Measurements from ENCODE around the gene KAZN. TPM values are rescaled to one million over a fixed set of nuclear protein-coding genes. Genes with fewer than 3 reads are reported as not detected.
A peak's percentile ranks its signal among the peaks of the same experiment; 100 is the strongest.

KAZN gene
- total RNA-seq, 1 donor, result 3.9 TPM

DNA sequence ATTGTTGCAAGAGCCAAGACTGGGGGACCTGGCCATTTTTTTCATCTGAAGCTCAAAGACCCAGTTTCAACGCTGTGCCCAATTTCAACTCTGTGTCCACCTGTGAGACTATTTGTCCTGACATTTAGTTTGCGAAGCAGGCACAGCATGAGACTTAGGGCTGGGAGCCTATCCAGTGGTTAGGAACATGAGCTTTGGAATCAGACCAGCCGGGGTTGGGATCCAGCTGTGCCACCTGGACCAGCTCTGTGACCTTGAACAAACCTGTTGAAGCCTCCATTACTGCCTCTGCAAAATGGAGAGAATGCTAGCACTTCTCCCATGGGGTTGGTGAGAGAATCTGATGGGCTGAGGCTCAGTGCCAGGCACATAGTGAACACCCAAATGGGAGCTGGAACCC, 348.9 kb downstream of the KAZN start:
- TF ChIP-seq, protein P1, sequence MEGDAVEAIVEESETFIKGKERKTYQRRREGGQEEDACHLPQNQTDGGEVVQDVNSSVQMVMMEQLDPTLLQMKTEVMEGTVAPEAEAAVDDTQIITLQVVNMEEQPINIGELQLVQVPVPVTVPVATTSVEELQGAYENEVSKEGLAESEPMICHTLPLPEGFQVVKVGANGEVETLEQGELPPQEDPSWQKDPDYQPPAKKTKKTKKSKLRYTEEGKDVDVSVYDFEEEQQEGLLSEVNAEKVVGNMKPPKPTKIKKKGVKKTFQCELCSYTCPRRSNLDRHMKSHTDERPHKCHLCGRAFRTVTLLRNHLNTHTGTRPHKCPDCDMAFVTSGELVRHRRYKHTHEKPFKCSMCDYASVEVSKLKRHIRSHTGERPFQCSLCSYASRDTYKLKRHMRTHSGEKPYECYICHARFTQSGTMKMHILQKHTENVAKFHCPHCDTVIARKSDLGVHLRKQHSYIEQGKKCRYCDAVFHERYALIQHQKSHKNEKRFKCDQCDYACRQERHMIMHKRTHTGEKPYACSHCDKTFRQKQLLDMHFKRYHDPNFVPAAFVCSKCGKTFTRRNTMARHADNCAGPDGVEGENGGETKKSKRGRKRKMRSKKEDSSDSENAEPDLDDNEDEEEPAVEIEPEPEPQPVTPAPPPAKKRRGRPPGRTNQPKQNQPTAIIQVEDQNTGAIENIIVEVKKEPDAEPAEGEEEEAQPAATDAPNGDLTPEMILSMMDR (IDR thresholded peaks at IDR 0.05; ENCODE audit: insufficient read depth, low read length), result no peak
- peak overlapping the region; percentile 57 for H3K4me3 ChIP-seq (ENCODE audit: low read depth, low read length)
- no peak for DNase-seq (ENCODE audit: low read depth)

DNA sequence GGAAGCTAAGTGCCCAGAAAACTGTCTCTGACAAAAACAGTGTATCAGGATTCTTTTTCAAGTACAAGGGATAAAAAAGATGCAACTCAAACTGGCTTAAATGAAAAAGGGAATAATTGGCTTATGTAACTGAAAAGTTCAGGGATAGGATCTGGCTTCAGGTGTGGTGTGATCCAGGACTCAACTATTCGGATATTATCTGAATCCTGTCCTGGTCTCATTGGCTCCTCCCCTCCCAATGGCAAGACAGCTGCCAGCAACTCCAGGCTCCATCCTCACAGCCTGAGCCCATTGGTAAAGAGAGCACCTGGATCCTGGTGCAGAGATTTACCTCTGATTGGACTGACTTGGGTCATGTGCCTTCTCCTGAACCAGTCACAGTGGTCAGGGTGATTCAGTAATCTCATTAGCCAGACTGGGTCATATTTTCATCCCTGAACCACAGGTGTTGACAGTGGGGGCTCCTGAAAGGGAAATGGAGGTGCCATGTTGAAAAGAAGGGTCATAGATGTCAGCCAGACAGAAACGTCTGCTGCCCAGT, 349.7 kb downstream of the KAZN start:
- no peak for DNase-seq (ENCODE audit: low read depth)
- no peak overlapping the region for H3K4me3 ChIP-seq (ENCODE audit: low read depth, low read length)
- TF ChIP-seq, protein P1 (IDR thresholded peaks at IDR 0.05; ENCODE audit: insufficient read depth, low read length), result no peak

DNA sequence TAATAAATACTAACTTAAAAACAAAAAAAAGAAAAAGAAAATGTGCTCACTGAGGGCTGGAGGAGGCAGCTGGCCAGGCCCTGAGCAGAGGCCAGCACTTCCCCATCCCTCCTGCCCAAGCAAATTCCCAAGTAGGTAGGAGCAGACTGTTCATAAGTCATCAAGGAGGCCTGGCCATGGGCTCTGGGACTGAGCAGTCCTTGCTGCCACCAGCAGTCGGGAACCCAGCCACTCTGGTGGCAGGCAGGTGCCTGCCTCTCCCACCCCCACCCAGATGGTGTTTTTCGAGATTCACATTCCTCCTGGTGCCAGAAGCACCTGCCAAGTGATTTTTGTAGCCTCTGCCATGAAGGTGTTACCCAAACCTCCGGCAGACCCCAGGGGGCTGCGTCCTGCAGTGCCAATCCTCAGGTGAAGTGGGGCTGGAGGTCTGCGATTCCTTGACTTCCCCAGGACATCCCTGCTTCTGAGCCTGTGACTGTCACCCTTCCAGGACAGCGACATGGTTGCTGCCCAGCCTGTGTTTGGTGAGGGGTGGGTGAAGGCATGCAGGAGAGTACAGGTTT, 350.9 kb downstream of the KAZN start:
- TF ChIP-seq, protein P1 (IDR thresholded peaks at IDR 0.05; ENCODE audit: insufficient read depth, low read length), result no peak
- no peak for DNase-seq (ENCODE audit: low read depth)
- no peak overlapping the region for H3K4me3 ChIP-seq (ENCODE audit: low read depth, low read length)

DNA sequence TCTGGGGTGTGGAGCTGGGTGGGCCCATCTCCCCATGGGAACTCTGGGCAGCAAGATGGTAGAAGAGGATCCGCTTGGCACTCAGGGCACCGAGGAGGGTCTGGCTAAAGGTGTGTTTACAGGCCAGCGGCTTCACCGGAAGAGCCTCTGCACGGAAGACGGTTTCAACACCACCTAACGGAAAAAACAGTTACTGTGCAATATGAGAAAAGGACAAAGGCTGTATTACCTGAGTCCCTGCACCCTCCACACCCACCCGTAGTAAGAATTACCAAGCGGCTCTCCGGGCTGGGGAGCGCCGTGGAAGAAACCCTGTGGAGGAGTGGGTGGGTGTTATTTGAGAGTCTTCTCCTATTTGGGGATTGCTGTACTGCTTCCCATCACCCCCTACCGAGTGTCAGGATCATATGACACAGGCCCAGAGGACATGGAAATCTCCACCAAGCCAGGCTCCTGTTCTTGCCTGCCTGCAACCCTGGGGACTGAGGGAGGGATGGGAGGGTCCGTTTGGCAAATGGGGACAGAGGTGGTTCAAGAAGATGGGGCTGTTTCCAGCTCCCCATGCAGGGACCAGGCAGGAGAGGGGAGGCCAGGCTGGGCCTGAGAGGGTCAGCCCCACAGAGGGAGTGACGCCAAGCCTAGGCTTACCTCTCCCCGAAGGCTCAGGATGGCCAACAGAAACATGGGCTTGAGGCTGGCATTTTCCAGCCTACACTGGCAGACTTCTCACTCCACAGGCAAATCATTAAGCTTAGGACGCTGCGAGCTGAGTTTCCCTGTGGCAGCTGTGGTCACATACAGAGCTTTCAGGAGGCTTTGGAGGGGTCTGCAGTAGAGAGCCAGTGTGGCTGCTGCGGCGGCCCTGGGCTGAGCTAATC, 351.6 kb downstream of the KAZN start:
- H3K4me3 ChIP-seq (ENCODE audit: low read depth, low read length), result no peak overlapping the region
- TF ChIP-seq, protein P1 (IDR thresholded peaks at IDR 0.05; ENCODE audit: insufficient read depth, low read length), result no peak
- no peak for DNase-seq (ENCODE audit: low read depth)

DNA sequence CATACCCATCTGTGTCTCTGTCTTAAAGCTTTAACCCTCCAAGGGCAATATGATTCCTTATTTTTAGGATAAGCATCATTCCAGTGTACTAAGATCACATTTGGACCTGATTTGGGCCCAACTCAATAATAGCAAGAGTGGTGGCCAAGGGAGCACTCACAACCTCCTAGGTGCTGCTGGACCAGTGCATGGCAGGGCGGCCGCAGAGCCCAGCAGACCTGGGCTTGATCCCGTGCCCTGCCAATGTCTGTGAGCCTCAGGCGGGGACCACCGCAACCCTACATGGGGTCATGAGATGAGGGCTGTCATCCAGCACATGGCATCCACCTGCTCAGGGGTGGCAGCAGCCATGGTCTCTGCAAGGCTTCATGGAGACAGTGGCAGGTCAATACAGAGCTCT, 353.3 kb downstream of the KAZN start:
- no peak overlapping the region for H3K4me3 ChIP-seq (ENCODE audit: low read depth, low read length)
- TF ChIP-seq, protein P1 (IDR thresholded peaks at IDR 0.05; ENCODE audit: insufficient read depth, low read length), result no peak
- DNase-seq (ENCODE audit: low read depth), result no peak

DNA sequence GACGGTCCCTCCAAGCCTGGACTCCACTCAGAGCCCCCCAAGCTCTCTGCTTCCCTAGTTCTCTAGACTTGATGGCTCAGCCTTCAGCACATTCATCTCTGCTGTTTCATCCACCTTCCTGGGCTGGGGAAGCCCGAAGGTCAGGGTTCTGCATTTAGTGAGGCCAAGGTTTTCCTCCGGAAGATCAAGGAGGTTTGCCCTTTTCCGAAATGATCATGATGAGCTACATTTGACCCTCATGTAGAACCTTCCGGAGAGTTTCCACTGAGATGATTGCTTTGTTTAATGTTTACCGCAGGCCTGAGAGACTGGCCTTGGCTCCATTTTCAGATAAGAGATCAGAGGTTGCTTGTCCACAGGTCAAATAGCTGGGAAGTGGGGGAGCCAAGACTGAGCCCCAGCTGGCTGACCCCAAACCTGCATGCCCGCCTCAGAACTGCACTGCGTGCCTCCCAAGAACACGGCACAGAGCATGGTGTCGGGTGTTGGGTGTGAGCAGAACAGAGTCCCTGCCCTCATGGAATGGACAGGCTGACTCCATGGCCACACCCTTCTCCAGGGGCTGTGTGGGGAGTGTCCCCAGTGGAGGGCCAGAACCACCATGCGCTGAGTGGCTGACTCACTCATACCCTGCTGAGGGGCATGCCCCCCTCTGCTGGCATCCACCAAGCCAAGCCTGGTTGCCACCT, 354.3 kb downstream of the KAZN start:
- no peak overlapping the region for H3K4me3 ChIP-seq (ENCODE audit: low read depth, low read length)
- no peak for DNase-seq (ENCODE audit: low read depth)
- TF ChIP-seq, protein P1 (IDR thresholded peaks at IDR 0.05; ENCODE audit: insufficient read depth, low read length), result no peak

Data from fibroblast of the aortic adventitia (primary cell).